H9 (cell line): ENCODE results near the gene AMDHD1. TPM values are rescaled to one million over a fixed set of nuclear protein-coding genes. Genes with fewer than 3 reads are reported as not detected.
A peak's percentile ranks its signal among the peaks of the same experiment; 100 is the strongest.

Experiments used
- DNase-seq: peaks from one replicate; pipeline ENCODE4 v3.0.0-alpha.2; 2017
- H2AFZ ChIP-seq: one replicate; pipeline ENCODE4 v1.6.1; 2013; ENCODE audit warnings: mild to moderate bottlenecking, low read length, control low read depth, moderate library complexity
- H2AK5ac ChIP-seq: 2 replicates; pipeline ENCODE4 v1.6.1; 2013; ENCODE audit warnings: low read length, control low read depth, mixed read lengths; ENCODE audit not compliant: insufficient read length
- H2BK120ac ChIP-seq: one replicate; pipeline ENCODE4 v1.6.1; 2013; ENCODE audit warnings: low read depth, mild to moderate bottlenecking, low read length, control low read depth, inconsistent platforms; ENCODE audit not compliant: poor library complexity, severe bottlenecking
- H2BK12ac ChIP-seq: 2 replicates; pipeline ENCODE4 v1.6.1; 2013; ENCODE audit warnings: low read length, control low read depth, mixed read lengths, low read depth; ENCODE audit not compliant: insufficient read length
- H2BK15ac ChIP-seq: 2 replicates; pipeline ENCODE4 v1.6.1; 2013; ENCODE audit warnings: low read depth, low read length, control low read depth
- H2BK20ac ChIP-seq: one replicate; pipeline ENCODE4 v1.6.1; 2013; ENCODE audit warnings: low read depth, mild to moderate bottlenecking, low read length, control low read depth, inconsistent platforms; ENCODE audit not compliant: poor library complexity, severe bottlenecking
- H2BK5ac ChIP-seq: 2 replicates; pipeline ENCODE4 v1.6.1; 2013; ENCODE audit warnings: low read length, control low read depth, mixed read lengths; ENCODE audit not compliant: insufficient read length
- H3K14ac ChIP-seq: 2 replicates; pipeline ENCODE4 v1.6.1; 2013; ENCODE audit warnings: low read length, control low read depth; ENCODE audit not compliant: insufficient read depth
- H3K18ac ChIP-seq: 2 replicates; pipeline ENCODE4 v1.6.1; 2013; ENCODE audit warnings: low read depth, mild to moderate bottlenecking, mixed read lengths, low read length, control low read depth; ENCODE audit not compliant: insufficient read length
- H3K23ac ChIP-seq: 2 replicates; pipeline ENCODE4 v1.6.1; 2013; ENCODE audit warnings: low read length, control low read depth, mixed read lengths, low read depth; ENCODE audit not compliant: insufficient read length
- H3K23me2 ChIP-seq: 2 replicates; pipeline ENCODE4 v1.6.1; 2013; ENCODE audit warnings: low read depth, mild to moderate bottlenecking, mixed read lengths, low read length, control low read depth; ENCODE audit not compliant: insufficient read length, poor library complexity, severe bottlenecking
- H3K27ac ChIP-seq: 2 replicates; pipeline ENCODE4 v1.5.1; 2013; ENCODE audit warnings: low read length, control low read depth, mixed read lengths, low read depth; ENCODE audit not compliant: insufficient read length
- H3K27me3 ChIP-seq: 2 replicates; pipeline ENCODE4 v1.6.1; 2013; ENCODE audit warnings: low read length, control low read depth, inconsistent platforms; ENCODE audit not compliant: insufficient read depth
- H3K4ac ChIP-seq: 2 replicates; pipeline ENCODE4 v1.6.1; 2013; ENCODE audit warnings: low read depth, mild to moderate bottlenecking, control low read depth, inconsistent platforms, low read length, moderate library complexity
- H3K4me1 ChIP-seq: 2 replicates; pipeline ENCODE4 v1.6.1; 2013; ENCODE audit warnings: low read length, control low read depth, inconsistent platforms; ENCODE audit not compliant: insufficient read depth
- H3K4me2 ChIP-seq: 2 replicates; pipeline ENCODE4 v1.6.1; 2013; ENCODE audit warnings: low read length, control low read depth, mixed read lengths; ENCODE audit not compliant: insufficient read length, insufficient read depth
- H3K56ac ChIP-seq: 2 replicates; pipeline ENCODE4 v1.6.1; 2013; ENCODE audit warnings: low read depth, mild to moderate bottlenecking, mixed read lengths, low read length, control low read depth; ENCODE audit not compliant: insufficient read length
- H3K79me1 ChIP-seq: 2 replicates; pipeline ENCODE4 v1.6.1; 2013; ENCODE audit warnings: low read depth, mild to moderate bottlenecking, moderate library complexity, low read length, control low read depth, inconsistent platforms; ENCODE audit not compliant: insufficient read depth, poor library complexity, severe bottlenecking
- H3K79me2 ChIP-seq: 2 replicates; pipeline ENCODE4 v1.6.1; 2013; ENCODE audit warnings: low read length, control low read depth, inconsistent platforms; ENCODE audit not compliant: insufficient read depth
- H3K9ac ChIP-seq: 2 replicates; pipeline ENCODE4 v1.6.1; 2013; ENCODE audit warnings: low read length, control low read depth, mixed read lengths; ENCODE audit not compliant: insufficient read length; ENCODE audit errors: extremely low read depth
- H3K9me3 ChIP-seq: one replicate; pipeline ENCODE4 v1.6.1; 2013; ENCODE audit warnings: low read depth, low read length, inconsistent platforms; ENCODE audit not compliant: control insufficient read depth
- H3T11ph ChIP-seq: one replicate; pipeline ENCODE4 v1.6.1; 2013; ENCODE audit warnings: mild to moderate bottlenecking, low read length, control low read depth, inconsistent platforms
- H4K20me1 ChIP-seq: one replicate; pipeline ENCODE4 v1.6.1; 2013; ENCODE audit not compliant: control insufficient read depth, insufficient read length, insufficient read depth
- H4K5ac ChIP-seq: 2 replicates; pipeline ENCODE4 v1.6.1; 2013; ENCODE audit warnings: low read depth, mild to moderate bottlenecking, mixed read lengths, low read length, control low read depth; ENCODE audit not compliant: insufficient read length
- H4K8ac ChIP-seq: replicated peaks from 2 replicates; pipeline ENCODE4 v1.6.1; 2013; ENCODE audit warnings: low read length, control low read depth, mixed read lengths, low read depth; ENCODE audit not compliant: insufficient read length
- H4K91ac ChIP-seq: 2 replicates; pipeline ENCODE4 v1.6.1; 2013; ENCODE audit warnings: low read depth, mild to moderate bottlenecking, moderate library complexity, mixed read lengths, low read length, control low read depth; ENCODE audit not compliant: insufficient read length
- H3K27ac Mint-ChIP-seq, 3 experiments: 2 replicates in 2 of 3; 3 replicates in 1 of 3; pipeline ENCODE4 v1.8.0; 2020 to 2021; ENCODE audit warnings: mixed read lengths in 3 of 3, mild to moderate bottlenecking in 1 of 3, moderate library complexity in 1 of 3
- H3K27me3 Mint-ChIP-seq: 2 replicates; pipeline ENCODE4 v1.8.0; 2021; ENCODE audit warnings: low read depth, mild to moderate bottlenecking, moderate library complexity, mixed read lengths
- H3K36me3 Mint-ChIP-seq, 3 experiments: 2 replicates in 2 of 3; 3 replicates in 1 of 3; pipeline ENCODE4 v1.8.0; 2020 to 2021; ENCODE audit warnings: low read depth in 3 of 3, mixed read lengths in 3 of 3; ENCODE audit not compliant: insufficient read depth in 1 of 3
- H3K4me1 Mint-ChIP-seq, 2 experiments: 2 replicates each; pipeline ENCODE4 v1.8.0; 2020; ENCODE audit warnings: mixed read lengths in 2 of 2
- H3K4me3 Mint-ChIP-seq, 2 experiments: 2 replicates in 1 of 2; 3 replicates in 1 of 2; pipeline ENCODE4 v1.8.0; 2020 to 2021; ENCODE audit warnings: mild to moderate bottlenecking in 2 of 2, mixed read lengths in 2 of 2, moderate library complexity in 1 of 2
- H3K9me3 Mint-ChIP-seq, 2 experiments: 2 replicates in 1 of 2; 3 replicates in 1 of 2; pipeline ENCODE4 v1.8.0; 2020; ENCODE audit warnings: mild to moderate bottlenecking in 2 of 2, mixed read lengths in 2 of 2, moderate library complexity in 1 of 2
- CTCF ChIP-seq: fragments of 200-600 bp; sonication (generic); conservative IDR thresholded peaks from 3 replicates; pipeline ENCODE4 v1.8.0; 2021; ENCODE audit warnings: antibody characterized with exemption, mild to moderate bottlenecking
- WGBS: extraction: QIAGEN DNeasy Blood & Tissue Kit; methylation state at CpG from one replicate; pipeline ENCODE4 v1.1.7; 2013; ENCODE audit warnings: missing lambda C conversion rate, low lambda C conversion rate, mixed read lengths; ENCODE audit not compliant: insufficient read length; ENCODE audit errors: extremely low coverage; 5-methylcytosine and 5-hydroxymethylcytosine counted together
- total RNA-seq: library from RNA; stranded (reverse); gene quantifications from 2 replicates; pipeline ENCODE4 v1.2.1, GENCODE V29; 2021

The AMDHD1 gene
- total RNA-seq, 1 experiment from 2014 or later: 0.42 TPM

- Mint-ChIP-seq H3K27ac (no peak overlapping the region), H3K4me1 (peaks cover 6 to 8% of the 10 kb centered on the region in 2 experiments), H3K36me3 (peaks cover 3 to 17% (median 16%) of the 10 kb centered on the region in 3 experiments; a peak in 5 of 7 replicates), H3K9me3 (no peaks in the 10 kb centered on the region), H3K4me3 (no peak overlapping the region), H3K27me3 (no peaks in the 10 kb centered on the region)
- Histone ChIP-seq H3K23me2 (no peaks in the 10 kb centered on the region), H4K91ac (no peak overlapping the region), H3K56ac (no peak overlapping the region), H4K5ac (no peak overlapping the region), H3K9ac (no peak overlapping the region), H3K9me3 (no peaks in the 10 kb centered on the region), H3K23ac (no peak overlapping the region), H2BK120ac (no peak overlapping the region), H2BK12ac (no peak overlapping the region), H3K79me1 (no peaks in the 10 kb centered on the region), H4K8ac (no peak overlapping the region), H2BK5ac (no peak overlapping the region), H2BK20ac (no peak overlapping the region), H2BK15ac (no peak overlapping the region), H4K20me1 (no peaks in the 10 kb centered on the region), H3K27me3 (no peaks in the 10 kb centered on the region), H3K18ac (no peak overlapping the region), H3K4ac (no peak overlapping the region), H3K27ac (no peak overlapping the region), H3K4me1 (no peaks in the 10 kb centered on the region), H2AFZ (no peak overlapping the region), H3K4me2 (no peak overlapping the region), H3K79me2 (no peaks in the 10 kb centered on the region), H2AK5ac (no peak overlapping the region), H3K14ac (no peak overlapping the region), H3T11ph (no peak overlapping the region)
- no CpG with 5 or more reads among the region's 7 CpGs for WGBS
- peak; percentile 64 for DNase-seq
- peak; percentile 86 for TF ChIP-seq CTCF
Observed at GRCh38 chr12:95998611-95999286, 55.6 kb downstream of the AMDHD1 start.
